Fibroblast of skin of left quadriceps (primary cell): ENCODE data around the gene SLC8A1.
A peak's percentile ranks its signal among the peaks of the same experiment; 100 is the strongest.

ENCODE experiments used
- DNase-seq, 2 experiments: peaks; one replicate each; pipeline ENCODE4 v3.0.0-alpha.2; 2013; ENCODE audit warnings: low read depth in 2 of 2

SLC8A1 gene

GRCh38 chr2:40155728-40156127, 296.2 kb downstream of the SLC8A1 start:
- no peak for DNase-seq

- no peak for DNase-seq
These were observed 301.6 kb downstream of the SLC8A1 start for GRCh38 chr2:40150266-40150665.

- no peak for DNase-seq
These were observed 303.6 kb downstream of the SLC8A1 start for GRCh38 chr2:40148334-40148733.

GRCh38 chr2:40147360-40147759, 304.5 kb downstream of the SLC8A1 start:
- DNase-seq: no peak

- no peak for DNase-seq
These were observed 307.9 kb downstream of the SLC8A1 start for GRCh38 chr2:40144022-40144421.

GRCh38 chr2:40138314-40138713, 313.6 kb downstream of the SLC8A1 start:
- DNase-seq: no peak

- DNase-seq: no peak
These were observed 320.7 kb downstream of the SLC8A1 start for GRCh38 chr2:40131081-40131704.

- DNase-seq: no peak
These were observed 321.5 kb downstream of the SLC8A1 start for GRCh38 chr2:40130251-40130994.

GRCh38 chr2:40129725-40130124, 322.2 kb downstream of the SLC8A1 start:
- no peak for DNase-seq

- no peak for DNase-seq
These were observed 323.1 kb downstream of the SLC8A1 start for GRCh38 chr2:40128796-40129195.

GRCh38 chr2:40127890-40128557, 323.9 kb downstream of the SLC8A1 start:
- peak; percentile 83 for DNase-seq

GRCh38 chr2:40127146-40127545, 324.7 kb downstream of the SLC8A1 start:
- no peak for DNase-seq

- no peak for DNase-seq
These were observed 325.9 kb downstream of the SLC8A1 start for GRCh38 chr2:40126006-40126405.

GRCh38 chr2:40123746-40124145, 328.1 kb downstream of the SLC8A1 start:
- no peak for DNase-seq

- DNase-seq: no peak
These were observed 328.6 kb downstream of the SLC8A1 start for GRCh38 chr2:40123326-40123725.

- DNase-seq: no peak
These were observed 330.9 kb downstream of the SLC8A1 start for GRCh38 chr2:40120957-40121356.

- DNase-seq: no peak
These were observed 331.9 kb downstream of the SLC8A1 start for GRCh38 chr2:40120026-40120425.

GRCh38 chr2:40118622-40119021, 333.3 kb downstream of the SLC8A1 start:
- DNase-seq: no peak

GRCh38 chr2:40115894-40116293, 336.0 kb downstream of the SLC8A1 start:
- no peak for DNase-seq

GRCh38 chr2:40115348-40115747, 336.5 kb downstream of the SLC8A1 start:
- DNase-seq: no peak

- DNase-seq: no peak
These were observed 337.9 kb downstream of the SLC8A1 start for GRCh38 chr2:40113997-40114396.

- peak; percentile 57 to 59 for DNase-seq
These were observed 338.5 kb downstream of the SLC8A1 start for GRCh38 chr2:40113272-40113968.
